ENCODE data around the gene COMMD4. TPM values are rescaled to one million over a fixed set of nuclear protein-coding genes. Genes with fewer than 3 reads are reported as not detected.

The COMMD4 gene
- total RNA-seq, 2 donors from 2014 or later, result 153 to 156 TPM

GRCh38 chr15:75353604-75354003, 17.7 kb downstream of the COMMD4 start:
- Mint-ChIP-seq H3K9me3 (no peaks in the 10 kb centered on the region), H3K4me3 (no peak overlapping the region), H3K4me1 (peaks cover 2% of the 10 kb centered on the region), H3K27me3 (ENCODE audit: insufficient read depth) (peaks cover 17% of the 10 kb centered on the region), H3K36me3 (ENCODE audit: low read depth) (peaks cover 8% of the 10 kb centered on the region), H3K27ac (no peak overlapping the region)
- TF ChIP-seq CTCF (conservative IDR thresholded peaks at IDR 0.05), result no peak
- Histone ChIP-seq H3K9me3 (ENCODE audit: control insufficient read depth, low read length) (no peaks in the 10 kb centered on the region), H3K36me3 (ENCODE audit: control insufficient read depth, insufficient read depth, low read length) (peaks cover 13% of the 10 kb centered on the region), H3K4me1 (ENCODE audit: control insufficient read depth, insufficient read depth, low read length) (no peaks in the 10 kb centered on the region), H3K27me3 (ENCODE audit: control insufficient read depth, insufficient read depth, low read length, poor library complexity, severe bottlenecking) (no peaks in the 10 kb centered on the region), H3K27ac (ENCODE audit: low read depth, low read length) (no peak overlapping the region), H3K9ac (ENCODE audit: extremely low read depth, low read length, poor library complexity, severe bottlenecking) (no peak overlapping the region), H3K4me3 (ENCODE audit: low read length) (no peak overlapping the region)
- 89 to 92% methylated on average over 6 to 7 of the region's 7 CpGs for WGBS, 2 experiments (ENCODE audit: insufficient coverage in 1 of 2, insufficient read length in 1 of 2)
- no peak for DNase-seq

- peaks cover 11% of the 10 kb centered on the region for H3K36me3 Mint-ChIP-seq (ENCODE audit: low read depth)
- no peaks in the 10 kb centered on the region for H3K4me1 ChIP-seq (ENCODE audit: control insufficient read depth, insufficient read depth, low read length)
- no peaks in the 10 kb centered on the region for H3K4me1 Mint-ChIP-seq
- no peak overlapping the region for H3K9ac ChIP-seq (ENCODE audit: extremely low read depth, low read length, poor library complexity, severe bottlenecking)
- no peaks in the 10 kb centered on the region for H3K27me3 ChIP-seq (ENCODE audit: control insufficient read depth, insufficient read depth, low read length, poor library complexity, severe bottlenecking)
- no peaks in the 10 kb centered on the region for H3K9me3 ChIP-seq (ENCODE audit: control insufficient read depth, low read length)
- no peak overlapping the region for H3K4me3 Mint-ChIP-seq
- H3K27ac Mint-ChIP-seq, result no peak overlapping the region
- H3K9me3 Mint-ChIP-seq, result no peaks in the 10 kb centered on the region
- H3K36me3 ChIP-seq (ENCODE audit: control insufficient read depth, insufficient read depth, low read length), result peaks cover 13% of the 10 kb centered on the region
- no peak for DNase-seq
- peaks cover 9% of the 10 kb centered on the region for H3K27me3 Mint-ChIP-seq (ENCODE audit: insufficient read depth)
- peak overlapping the region; percentile 24 for H3K27ac ChIP-seq (ENCODE audit: low read depth, low read length)
- WGBS, 2 experiments (ENCODE audit: insufficient coverage in 1 of 2, insufficient read length in 1 of 2), result 80 to 87% methylated on average over 2 to 7 of the region's 7 CpGs
- no peak overlapping the region for H3K4me3 ChIP-seq (ENCODE audit: low read length)
- no peak for TF ChIP-seq CTCF (conservative IDR thresholded peaks at IDR 0.05)
Measured at GRCh38 chr15:75354454-75354853, 18.6 kb downstream of the COMMD4 start.

- Histone ChIP-seq H3K27me3 (ENCODE audit: control insufficient read depth, insufficient read depth, low read length, poor library complexity, severe bottlenecking) (no peaks in the 10 kb centered on the region), H3K27ac (ENCODE audit: low read depth, low read length) (no peak overlapping the region), H3K9me3 (ENCODE audit: control insufficient read depth, low read length) (no peaks in the 10 kb centered on the region), H3K4me3 (ENCODE audit: low read length) (no peak overlapping the region), H3K4me1 (ENCODE audit: control insufficient read depth, insufficient read depth, low read length) (no peaks in the 10 kb centered on the region), H3K9ac (ENCODE audit: extremely low read depth, low read length, poor library complexity, severe bottlenecking) (no peak overlapping the region), H3K36me3 (ENCODE audit: control insufficient read depth, insufficient read depth, low read length) (peaks cover 13% of the 10 kb centered on the region)
- no peak for TF ChIP-seq CTCF (conservative IDR thresholded peaks at IDR 0.05)
- Mint-ChIP-seq H3K9me3 (no peaks in the 10 kb centered on the region), H3K27ac (no peak overlapping the region), H3K4me3 (no peak overlapping the region), H3K27me3 (ENCODE audit: insufficient read depth) (peaks cover 2% of the 10 kb centered on the region), H3K4me1 (no peaks in the 10 kb centered on the region), H3K36me3 (ENCODE audit: low read depth) (peaks cover 18% of the 10 kb centered on the region)
- DNase-seq, result no peak
- WGBS, 2 experiments (ENCODE audit: insufficient coverage in 1 of 2, insufficient read length in 1 of 2), result 92% methylated on average over 4 of the region's 4 CpGs; no CpG with 5 or more reads in 1 of the 2 experiments
Measured at GRCh38 chr15:75355369-75355768, 19.5 kb downstream of the COMMD4 start.
